GM12878 (cell line): ENCODE data around the gene FAM219A. TPM values are rescaled to one million over a fixed set of nuclear protein-coding genes. Genes with fewer than 3 reads are reported as not detected.

Experiments
- ATAC-seq: fragments of 200-7000 bp; cut with Tn5 transposase; 3 replicates; pipeline ENCODE4 v1.9.1; 2020; ENCODE audit warnings: mild to moderate bottlenecking, moderate library complexity
- BruUV-seq: library from RNA; stranded (reverse); fragments of 400-500 nt; replicated peaks from 2 replicates; lab custom pipeline; 2021; lab: Mats Ljungman, UMichigan
- CTCF ChIA-PET: fragments of 300-600 bp; sonication (Branson Sonifier 250); formaldehyde crosslinking; extraction: SDS; loops from one replicate; lab custom pipeline; 2021; ENCODE audit warnings: inconsistent platforms; lab: Yijun Ruan, JAX
- POLR2A ChIA-PET: fragments of 350-600 bp; formaldehyde crosslinking; extraction: SDS; loops from one replicate; lab custom pipeline; 2021; ENCODE audit warnings: inconsistent platforms; lab: Charles Lee
- RAD21 ChIA-PET: fragments of 300-600 bp; sonication (Branson Sonifier 250); formaldehyde crosslinking; loops from one replicate; lab custom pipeline; 2023; ENCODE audit warnings: antibody characterized with exemption; ENCODE audit not compliant: unreplicated experiment; lab: Charles Lee
- SMC1A ChIA-PET: fragments of 300-600 bp; sonication (Branson Sonifier 250); formaldehyde crosslinking; loops from one replicate; lab custom pipeline; 2023; ENCODE audit not compliant: unreplicated experiment, uncharacterized antibody; lab: Charles Lee
- DNase-seq: peaks from one replicate; pipeline ENCODE4 v3.0.0-alpha.2; 2011; ENCODE audit warnings: low read depth, low spot score
- FAIRE-seq: peaks from 3 replicates; lab custom pipeline; 2011; peaks lifted over from hg19 to GRCh38; lab: Jason Lieb, UNC
- H2AFZ ChIP-seq: 2 replicates; pipeline ENCODE4 v1.6.0; 2011; ENCODE audit warnings: low read depth, low read length, control low read depth; ENCODE audit not compliant: control insufficient read depth
- H3K27ac ChIP-seq: 2 replicates; pipeline ENCODE4 v1.5.1; 2011; ENCODE audit warnings: control low read depth; ENCODE audit not compliant: control insufficient read depth, insufficient read depth
- H3K27me3 ChIP-seq, 2 experiments: replicated peaks in 1 of 2; 2 replicates each; pipeline versions ENCODE4 v1.6.0 to v1.6.1; 2011; ENCODE audit warnings: low read length in 1 of 2; ENCODE audit not compliant: control insufficient read depth in 2 of 2, insufficient read depth in 2 of 2
- H3K36me3 ChIP-seq, 2 experiments: 2 replicates each; pipeline ENCODE4 v1.5.1; 2011; ENCODE audit warnings: low read length in 1 of 2; ENCODE audit not compliant: control insufficient read depth in 2 of 2, insufficient read depth in 2 of 2
- H3K4me1 ChIP-seq: 2 replicates; pipeline ENCODE4 v1.6.1; 2011; ENCODE audit warnings: mild to moderate bottlenecking, low read length, moderate library complexity, mixed read lengths; ENCODE audit not compliant: control insufficient read depth, insufficient read depth
- H3K4me2 ChIP-seq: 2 replicates; pipeline ENCODE4 v1.6.0; 2011; ENCODE audit warnings: control low read depth; ENCODE audit not compliant: control insufficient read depth, insufficient read depth
- H3K4me3 ChIP-seq: fragments of 200-600 bp; sonication (generic); 2 replicates; pipeline ENCODE4 v1.5.1; 2016
- H3K79me2 ChIP-seq: 2 replicates; pipeline ENCODE4 v1.6.0; 2011; ENCODE audit warnings: low read length; ENCODE audit not compliant: control insufficient read depth, insufficient read depth
- H3K9ac ChIP-seq: 2 replicates; pipeline ENCODE4 v1.8.0; 2011; ENCODE audit warnings: low read length, control low read depth, mixed read lengths; ENCODE audit not compliant: control insufficient read depth, insufficient read depth
- H3K9me3 ChIP-seq: replicated peaks from 3 replicates; pipeline ENCODE4 v1.5.1; 2011; ENCODE audit warnings: mild to moderate bottlenecking, low read length; ENCODE audit not compliant: control insufficient read depth, insufficient read depth
- H4K20me1 ChIP-seq: 2 replicates; pipeline ENCODE4 v1.6.0; 2011; ENCODE audit not compliant: control insufficient read depth, insufficient read depth
- ASH2L ChIP-seq: fragments of 300-600, 200-600 bp; sonication (generic); IDR thresholded peaks from 2 replicates; pipeline ENCODE4 v1.6.1; 2017; ENCODE audit warnings: low read depth, mild to moderate bottlenecking, borderline replicate concordance
- BACH1 ChIP-seq: fragments of 450-650 bp; IDR thresholded peaks from 2 replicates; pipeline ENCODE4 v1.6.1; 2017; ENCODE audit warnings: mild to moderate bottlenecking, borderline replicate concordance
- BCL11A ChIP-seq: IDR thresholded peaks from 2 replicates; pipeline ENCODE4 v1.6.1; 2011; ENCODE audit warnings: low read depth, low read length
- CHD1 ChIP-seq: IDR thresholded peaks from 2 replicates; pipeline ENCODE4 v1.6.1; 2012; ENCODE audit warnings: low read depth, low read length, improper control_type of control experiment
- DPF2 ChIP-seq: fragments of 450-650 bp; IDR thresholded peaks from 2 replicates; pipeline ENCODE4 v1.6.1; 2017; ENCODE audit warnings: mild to moderate bottlenecking
- EP300 ChIP-seq, 2 experiments: fragments of 150-350 bp in 1 of 2; IDR thresholded peaks; 2 replicates each; pipeline ENCODE4 v1.6.1; 2011 to 2012; ENCODE audit warnings: low read depth in 2 of 2, low read length in 2 of 2, borderline replicate concordance in 1 of 2, improper control_type of control experiment in 1 of 2, inconsistent platforms in 1 of 2; ENCODE audit not compliant: control insufficient read depth in 1 of 2
- NR2F1 ChIP-seq: fragments of 450-650 bp; conservative IDR thresholded peaks from 2 replicates; pipeline ENCODE4 v1.6.1; 2017; ENCODE audit warnings: mild to moderate bottlenecking
- PKNOX1 ChIP-seq: fragments of 450-650 bp; IDR thresholded peaks from 2 replicates; pipeline ENCODE4 v1.6.1; 2016; ENCODE audit warnings: mild to moderate bottlenecking
- SKIL ChIP-seq: fragments of 450-650 bp; IDR thresholded peaks from 2 replicates; pipeline ENCODE4 v1.6.1; 2017; ENCODE audit warnings: mild to moderate bottlenecking, low read depth, inconsistent platforms; ENCODE audit not compliant: poor library complexity, severe bottlenecking
- SRF ChIP-seq, 2 experiments: IDR thresholded peaks; 2 replicates each; pipeline ENCODE4 v1.6.1; 2011; ENCODE audit warnings: low read depth in 2 of 2, low read length in 2 of 2, mild to moderate bottlenecking in 1 of 2, moderate library complexity in 1 of 2
- STAT1 ChIP-seq: fragments of 450-650 bp; conservative IDR thresholded peaks from 2 replicates; pipeline ENCODE4 v1.6.1; 2014; ENCODE audit warnings: antibody characterized with exemption, mild to moderate bottlenecking
- STAT3 ChIP-seq: IDR thresholded peaks from 2 replicates; pipeline ENCODE4 v1.6.1; 2011; ENCODE audit warnings: low read depth, low read length, improper control_type of control experiment
- ZBED1 ChIP-seq: IDR thresholded peaks from 2 replicates; pipeline ENCODE4 v1.6.1; 2016; ENCODE audit warnings: borderline replicate concordance
- WGBS: methylation state at CpG from one replicate; pipeline ENCODE4 v1.1.6; 2016; ENCODE audit warnings: low lambda C conversion rate; ENCODE audit not compliant: insufficient replicate concordance, insufficient coverage; ENCODE audit errors: missing lambda C conversion rate; 5-methylcytosine and 5-hydroxymethylcytosine counted together
- in situ Hi-C: fragments of 300-500 bp; cut with MboI; formaldehyde crosslinking; loops from 9 replicates; pipeline ENCODE4 v1.14.3; 2018; ENCODE audit warnings: mixed read lengths
- intact Hi-C: fragments of 100-400 bp; cut with micrococcal nuclease; formaldehyde crosslinking; loops from one replicate; pipeline ENCODE4 v1.14.2; 2022; ENCODE audit not compliant: unreplicated experiment
- polyA plus RNA-seq, 11 experiments: library from polyadenylated mRNA; depleted of rRNA in 4 of 11; unstranded in 6 of 11; stranded (reverse) in 5 of 11; fragments of >200 nt; fragmentation: Nextera tagmentation in 4 of 11; fragmentation: Illumina TruSeq in 1 of 11; extraction: Ambion mirVana in 4 of 11; extraction: Trizol in 1 of 11; gene quantifications; 1 replicate in 1 of 11; 2 replicates in 10 of 11; pipeline versions ENCODE4 v1.2.1 to v1.2.3, GENCODE V29; 2011 to 2016; ENCODE audit warnings: inconsistent platforms in 2 of 11, missing spikeins in 2 of 11, low read depth in 1 of 11
- total RNA-seq, 4 experiments: library from RNA; depleted of rRNA in 3 of 4; stranded (reverse); fragments of >200 nt in 3 of 4; fragmentation: Illumina TruSeq in 1 of 4; extraction: Trizol in 1 of 4; gene quantifications; 2 replicates each; pipeline versions ENCODE4 v1.2.1 to v1.2.3, GENCODE V29; 2013 to 2021
- TF ChIP-seq, protein P1 (sequence below): fragments of 450-650 bp; formaldehyde crosslinking; IDR thresholded peaks from 2 replicates; pipeline ENCODE4 v1.4.0; 2020; ENCODE audit warnings: mild to moderate bottlenecking, moderate library complexity

Gene FAM219A
- total and polyA plus RNA-seq, 10 of the 15 experiments (the other 5 are each of a cell fraction or from before 2014, with no cell fraction given): 0.11 to 2.0 (median 0.71) TPM

DNA sequence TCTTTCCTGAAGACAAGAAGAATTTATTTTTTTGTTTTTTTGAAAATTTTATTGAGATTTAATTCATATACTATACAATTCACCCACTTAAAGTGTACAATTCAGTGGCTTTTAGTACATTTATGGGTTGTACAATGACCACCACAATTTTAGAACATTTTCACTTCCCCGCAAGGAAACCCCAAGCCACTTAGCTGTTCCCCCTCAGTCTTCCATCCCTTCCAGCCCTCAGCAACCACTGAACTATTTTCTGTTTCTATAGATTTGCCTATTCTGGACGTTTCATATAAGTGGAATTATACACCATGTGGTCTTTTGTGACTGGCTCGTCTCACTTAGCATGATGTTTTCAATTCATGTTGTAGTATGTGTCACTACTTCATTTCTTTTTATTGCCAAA lies 28.2 kb upstream of the FAM219A start (continued):
- TF ChIP-seq PKNOX1 (no peak), BCL11A (no peak), SKIL (no peak), DPF2 (no peak), ASH2L (no peak), STAT3 (no peak), BACH1 (no peak)

DNA sequence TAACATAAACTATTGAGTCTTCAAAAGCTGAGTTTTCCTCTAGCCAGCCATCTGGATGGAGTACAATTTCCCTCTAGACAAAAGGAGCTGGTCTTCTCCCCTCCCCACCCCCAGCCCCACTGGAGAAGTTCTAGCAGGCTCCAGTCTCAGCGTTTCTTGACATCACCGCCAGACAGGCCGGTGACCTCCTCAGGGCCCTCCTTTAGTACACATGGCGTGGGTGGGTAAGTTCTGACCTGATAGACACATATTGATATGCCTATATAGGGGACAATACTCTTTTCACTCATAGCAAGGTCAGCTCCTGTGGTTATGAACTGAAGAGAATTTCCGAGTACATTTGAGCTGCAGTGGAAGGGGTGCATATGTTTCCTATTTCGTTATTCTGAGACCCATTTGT lies 27.5 kb upstream of the FAM219A start:
- ChIA-PET SMC1A (no interaction called here), CTCF (no interaction called here), RAD21 (no interaction called here), POLR2A (no interaction called here)
- ATAC-seq (no peak), DNase-seq (no peak), FAIRE-seq (no peak)
- Histone ChIP-seq H3K4me1 (no peaks in the 10 kb centered on the region), H3K4me3 (no peak overlapping the region), H3K27me3 (peaks cover 4% of the 10 kb centered on the region in 2 experiments; a peak in 2 of 4 replicates), H3K4me2 (no peak overlapping the region), H4K20me1 (no peaks in the 10 kb centered on the region), H3K27ac (no peak overlapping the region), H3K9ac (no peak overlapping the region), H3K9me3 (no peaks in the 10 kb centered on the region; the same call in 2 of the 3 replicates), H3K79me2 (no peaks in the 10 kb centered on the region), H3K36me3 (no peaks in the 10 kb centered on the region), H2AFZ (no peak overlapping the region)
- 25% methylated on average over 6 of the region's 6 CpGs for WGBS
- BruUV-seq: no TSS peak
- intact Hi-C loops (no loop called here), in situ Hi-C loops (no loop called here)
- TF ChIP-seq ZBED1 (no peak), STAT1 (no peak), SRF (IDR thresholded peaks at IDR 0.05; ENCODE audit: low read depth in 2 of 2, low read length in 2 of 2) (no peak), CHD1 (no peak), EP300 (IDR thresholded peaks at IDR 0.05; ENCODE audit: borderline replicate concordance in 1 of 2, control insufficient read depth in 1 of 2, low read depth in 2 of 2, low read length in 2 of 2) (no peak), NR2F1 (no peak)
- TF ChIP-seq, protein P1, sequence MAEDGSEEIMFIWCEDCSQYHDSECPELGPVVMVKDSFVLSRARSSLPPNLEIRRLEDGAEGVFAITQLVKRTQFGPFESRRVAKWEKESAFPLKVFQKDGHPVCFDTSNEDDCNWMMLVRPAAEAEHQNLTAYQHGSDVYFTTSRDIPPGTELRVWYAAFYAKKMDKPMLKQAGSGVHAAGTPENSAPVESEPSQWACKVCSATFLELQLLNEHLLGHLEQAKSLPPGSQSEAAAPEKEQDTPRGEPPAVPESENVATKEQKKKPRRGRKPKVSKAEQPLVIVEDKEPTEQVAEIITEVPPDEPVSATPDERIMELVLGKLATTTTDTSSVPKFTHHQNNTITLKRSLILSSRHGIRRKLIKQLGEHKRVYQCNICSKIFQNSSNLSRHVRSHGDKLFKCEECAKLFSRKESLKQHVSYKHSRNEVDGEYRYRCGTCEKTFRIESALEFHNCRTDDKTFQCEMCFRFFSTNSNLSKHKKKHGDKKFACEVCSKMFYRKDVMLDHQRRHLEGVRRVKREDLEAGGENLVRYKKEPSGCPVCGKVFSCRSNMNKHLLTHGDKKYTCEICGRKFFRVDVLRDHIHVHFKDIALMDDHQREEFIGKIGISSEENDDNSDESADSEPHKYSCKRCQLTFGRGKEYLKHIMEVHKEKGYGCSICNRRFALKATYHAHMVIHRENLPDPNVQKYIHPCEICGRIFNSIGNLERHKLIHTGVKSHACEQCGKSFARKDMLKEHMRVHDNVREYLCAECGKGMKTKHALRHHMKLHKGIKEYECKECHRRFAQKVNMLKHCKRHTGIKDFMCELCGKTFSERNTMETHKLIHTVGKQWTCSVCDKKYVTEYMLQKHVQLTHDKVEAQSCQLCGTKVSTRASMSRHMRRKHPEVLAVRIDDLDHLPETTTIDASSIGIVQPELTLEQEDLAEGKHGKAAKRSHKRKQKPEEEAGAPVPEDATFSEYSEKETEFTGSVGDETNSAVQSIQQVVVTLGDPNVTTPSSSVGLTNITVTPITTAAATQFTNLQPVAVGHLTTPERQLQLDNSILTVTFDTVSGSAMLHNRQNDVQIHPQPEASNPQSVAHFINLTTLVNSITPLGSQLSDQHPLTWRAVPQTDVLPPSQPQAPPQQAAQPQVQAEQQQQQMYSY: no peak
